Measurements from ENCODE around the gene COPZ1. TPM values are rescaled to one million over a fixed set of nuclear protein-coding genes. Genes with fewer than 3 reads are reported as not detected.
A peak's percentile ranks its signal among the peaks of the same experiment; 100 is the strongest.

Gene COPZ1
- total and polyA plus RNA-seq, 9 of the 15 experiments (the other 6 are each of a cell fraction or from before 2014, with no cell fraction given), result 137 to 487 (median 233) TPM

DNA sequence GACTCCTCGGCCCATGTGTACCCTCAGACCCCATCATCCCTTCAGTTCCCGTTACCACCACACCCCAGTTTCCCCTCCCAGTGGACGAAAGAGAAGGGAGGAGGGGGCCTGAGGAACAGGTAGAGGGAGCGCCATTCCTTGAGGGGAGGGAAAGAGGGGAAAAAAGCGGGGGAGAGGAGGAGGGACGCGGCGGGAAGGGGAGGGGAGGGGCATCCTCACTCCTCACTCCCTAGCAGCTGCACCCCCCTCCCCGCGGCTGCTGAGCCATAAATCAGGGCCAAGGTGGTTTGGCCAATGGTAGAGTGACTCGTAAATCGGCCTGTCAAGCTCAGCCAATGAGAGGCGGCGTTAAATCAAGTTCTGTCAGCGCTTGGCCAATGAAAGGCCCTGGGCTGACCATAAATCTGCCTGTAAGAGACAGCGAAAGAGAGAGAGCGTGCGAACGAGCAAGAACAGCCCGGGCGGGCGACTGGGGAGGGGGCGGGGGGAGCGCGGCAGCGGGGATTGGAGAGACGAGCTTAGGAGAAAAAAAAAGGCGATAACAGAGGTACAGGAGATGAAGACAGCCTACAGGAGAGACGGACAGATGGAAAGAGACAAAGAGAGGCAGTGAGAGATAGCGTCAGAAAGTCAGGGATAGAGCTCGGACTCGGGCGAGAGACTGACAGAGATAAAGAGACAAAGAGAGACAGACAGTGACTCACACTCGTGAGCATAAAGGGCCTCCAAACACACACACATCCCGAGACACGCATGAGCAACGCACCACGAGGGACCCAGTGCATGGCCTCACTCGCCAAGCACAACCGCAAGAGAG is 34.2 kb downstream of the COPZ1 start (continued):
- TF ChIP-seq, protein P1, sequence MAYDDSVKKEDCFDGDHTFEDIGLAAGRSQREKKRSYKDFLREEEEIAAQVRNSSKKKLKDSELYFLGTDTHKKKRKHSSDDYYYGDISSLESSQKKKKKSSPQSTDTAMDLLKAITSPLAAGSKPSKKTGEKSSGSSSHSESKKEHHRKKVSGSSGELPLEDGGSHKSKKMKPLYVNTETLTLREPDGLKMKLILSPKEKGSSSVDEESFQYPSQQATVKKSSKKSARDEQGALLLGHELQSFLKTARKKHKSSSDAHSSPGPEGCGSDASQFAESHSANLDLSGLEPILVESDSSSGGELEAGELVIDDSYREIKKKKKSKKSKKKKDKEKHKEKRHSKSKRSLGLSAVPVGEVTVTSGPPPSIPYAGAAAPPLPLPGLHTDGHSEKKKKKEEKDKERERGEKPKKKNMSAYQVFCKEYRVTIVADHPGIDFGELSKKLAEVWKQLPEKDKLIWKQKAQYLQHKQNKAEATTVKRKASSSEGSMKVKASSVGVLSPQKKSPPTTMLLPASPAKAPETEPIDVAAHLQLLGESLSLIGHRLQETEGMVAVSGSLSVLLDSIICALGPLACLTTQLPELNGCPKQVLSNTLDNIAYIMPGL (CRISPR knock-in tag; IDR thresholded peaks at IDR 0.05), result no peak
- peak; percentile 23; the same call in 1 of the 2 replicates for TF ChIP-seq RAD51 (IDR thresholded peaks at IDR 0.05; ENCODE audit: borderline replicate concordance, low read depth)
- TF ChIP-seq ATF7 (IDR thresholded peaks at IDR 0.05), result peak; percentile 80
- TF ChIP-seq RCOR1 (IDR thresholded peaks at IDR 0.05; ENCODE audit: borderline replicate concordance in 1 of 2, low read depth in 2 of 2, low read length in 2 of 2), result peak; percentile 83 to 97
- TF ChIP-seq RBM25 (IDR thresholded peaks at IDR 0.05; ENCODE audit: low read depth, low read length, severe bottlenecking), result peak; percentile 67
- no peak for TF ChIP-seq CCAR2 (IDR thresholded peaks at IDR 0.05; ENCODE audit: low read depth, low read length)
- TF ChIP-seq TRIM24 (IDR thresholded peaks at IDR 0.05), result peak; percentile 64 to 85
- TF ChIP-seq, protein P2, sequence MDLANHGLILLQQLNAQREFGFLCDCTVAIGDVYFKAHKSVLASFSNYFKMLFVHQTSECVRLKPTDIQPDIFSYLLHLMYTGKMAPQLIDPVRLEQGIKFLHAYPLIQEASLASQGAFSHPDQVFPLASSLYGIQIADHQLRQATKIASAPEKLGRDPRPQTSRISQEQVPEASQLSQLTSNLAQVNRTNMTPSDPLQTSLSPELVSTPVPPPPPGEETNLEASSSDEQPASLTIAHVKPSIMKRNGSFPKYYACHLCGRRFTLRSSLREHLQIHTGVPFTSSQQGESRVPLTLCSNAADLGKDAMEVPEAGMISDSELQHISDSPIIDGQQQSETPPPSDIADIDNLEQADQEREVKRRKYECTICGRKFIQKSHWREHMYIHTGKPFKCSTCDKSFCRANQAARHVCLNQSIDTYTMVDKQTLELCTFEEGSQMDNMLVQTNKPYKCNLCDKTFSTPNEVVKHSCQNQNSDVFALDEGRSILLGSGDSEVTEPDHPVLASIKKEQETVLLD (IDR thresholded peaks at IDR 0.05), result peak; percentile 90
- TF ChIP-seq, protein P3, sequence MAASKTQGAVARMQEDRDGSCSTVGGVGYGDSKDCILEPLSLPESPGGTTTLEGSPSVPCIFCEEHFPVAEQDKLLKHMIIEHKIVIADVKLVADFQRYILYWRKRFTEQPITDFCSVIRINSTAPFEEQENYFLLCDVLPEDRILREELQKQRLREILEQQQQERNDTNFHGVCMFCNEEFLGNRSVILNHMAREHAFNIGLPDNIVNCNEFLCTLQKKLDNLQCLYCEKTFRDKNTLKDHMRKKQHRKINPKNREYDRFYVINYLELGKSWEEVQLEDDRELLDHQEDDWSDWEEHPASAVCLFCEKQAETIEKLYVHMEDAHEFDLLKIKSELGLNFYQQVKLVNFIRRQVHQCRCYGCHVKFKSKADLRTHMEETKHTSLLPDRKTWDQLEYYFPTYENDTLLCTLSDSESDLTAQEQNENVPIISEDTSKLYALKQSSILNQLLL (CRISPR knock-in tag; IDR thresholded peaks at IDR 0.05; ENCODE audit: borderline replicate concordance), result no peak
